ENCODE data around the gene ANKIB1. TPM values are rescaled to one million over a fixed set of nuclear protein-coding genes. Genes with fewer than 3 reads are reported as not detected.

ANKIB1 gene
- total RNA-seq, 1 donor from 2014 or later, result 50.1 TPM

DNA sequence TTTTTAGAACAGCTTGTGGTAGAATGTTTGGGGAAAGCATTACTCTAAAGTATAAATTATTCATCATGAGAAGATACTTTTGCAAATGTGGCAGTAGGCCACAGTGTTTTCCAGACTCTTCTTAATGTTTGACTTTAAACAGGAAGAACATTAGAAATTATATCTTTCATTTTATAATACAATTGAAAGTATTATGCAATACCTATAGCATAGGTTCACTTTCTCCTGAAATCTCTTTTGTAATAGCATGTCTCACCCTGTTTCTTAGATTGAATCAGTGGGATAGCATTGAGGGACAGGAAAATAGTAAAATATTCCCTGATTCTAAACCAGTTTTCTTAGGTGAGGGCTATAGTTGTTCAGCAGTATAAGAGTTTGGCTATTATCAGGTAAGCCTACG lies 23.1 kb downstream of the ANKIB1 start:
- no peaks in the 10 kb centered on the region for H3K36me3 ChIP-seq
- no peaks in the 10 kb centered on the region for H3K4me1 ChIP-seq
- H3K9me3 ChIP-seq, result no peaks in the 10 kb centered on the region
- no peak for TF ChIP-seq CTCF (IDR thresholded peaks at IDR 0.05)
- DNase-seq (no peak), ATAC-seq (no peak)
- H3K27me3 ChIP-seq, result no peaks in the 10 kb centered on the region
- no peak overlapping the region for H3K4me3 ChIP-seq
- no peak overlapping the region for H3K27ac ChIP-seq
- intact Hi-C loops (cut with DNase I), result no loop called here

GRCh38 chr7:92275327-92275726 lies 29.6 kb downstream of the ANKIB1 start:
- H3K4me1 ChIP-seq, result no peaks in the 10 kb centered on the region
- no peak overlapping the region for H3K4me3 ChIP-seq
- no peak for TF ChIP-seq CTCF (IDR thresholded peaks at IDR 0.05)
- no peaks in the 10 kb centered on the region for H3K27me3 ChIP-seq
- no peak overlapping the region for H3K27ac ChIP-seq
- ATAC-seq, result no peak
- DNase-seq, result no peak
- intact Hi-C loops (cut with DNase I), result no loop called here
- H3K36me3 ChIP-seq, result no peaks in the 10 kb centered on the region
- no peaks in the 10 kb centered on the region for H3K9me3 ChIP-seq

GRCh38 chr7:92276460-92276864 lies 30.7 kb downstream of the ANKIB1 start:
- Histone ChIP-seq H3K4me3 (no peak overlapping the region), H3K27ac (no peak overlapping the region), H3K9me3 (peaks cover 7% of the 10 kb centered on the region), H3K36me3 (no peaks in the 10 kb centered on the region), H3K4me1 (no peaks in the 10 kb centered on the region), H3K27me3 (no peaks in the 10 kb centered on the region)
- intact Hi-C loops (cut with DNase I), result no loop called here
- DNase-seq (no peak), ATAC-seq (no peak)
- TF ChIP-seq CTCF (IDR thresholded peaks at IDR 0.05), result no peak

DNA sequence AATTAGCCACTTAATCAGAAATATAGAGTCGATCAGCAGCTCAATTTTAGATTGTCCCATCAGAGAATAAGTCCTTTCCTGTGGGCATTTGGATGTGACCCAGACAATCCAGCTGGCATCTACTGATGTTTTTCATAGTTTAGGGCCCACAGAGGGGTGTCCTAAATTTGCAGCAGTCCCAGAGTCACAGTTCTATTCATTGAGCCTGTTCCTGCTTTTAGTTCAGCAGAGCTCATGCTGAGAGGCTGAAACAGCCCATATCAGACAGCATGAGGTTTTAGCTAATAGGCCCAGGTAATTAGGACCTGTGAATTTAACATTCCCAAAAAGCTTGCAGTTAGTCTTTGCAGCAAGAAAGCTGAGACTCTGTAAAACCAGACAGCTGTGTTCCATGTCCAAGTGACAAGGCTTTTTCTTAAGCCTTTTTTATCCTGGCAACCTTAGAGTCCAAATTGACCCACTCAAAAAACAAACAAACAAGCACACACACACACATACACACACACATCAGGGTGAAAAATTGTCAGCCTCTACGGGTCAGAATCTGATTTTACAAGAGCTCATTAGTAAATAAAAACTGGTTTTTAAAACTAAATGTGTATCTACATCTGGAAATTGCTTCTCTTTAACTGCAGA lies 33.7 kb downstream of the ANKIB1 start:
- no peak for ATAC-seq
- intact Hi-C loops (cut with DNase I), result no loop called here

GRCh38 chr7:92281031-92281430 lies 35.3 kb downstream of the ANKIB1 start:
- no peaks in the 10 kb centered on the region for H3K36me3 ChIP-seq
- DNase-seq (no peak), ATAC-seq (no peak)
- intact Hi-C loops (cut with DNase I), result no loop called here
- no peak for TF ChIP-seq CTCF (IDR thresholded peaks at IDR 0.05)
- H3K4me1 ChIP-seq, result no peaks in the 10 kb centered on the region
- H3K27me3 ChIP-seq, result no peaks in the 10 kb centered on the region
- no peak overlapping the region for H3K4me3 ChIP-seq
- H3K27ac ChIP-seq, result no peak overlapping the region
- peaks cover 7% of the 10 kb centered on the region for H3K9me3 ChIP-seq

More for the DNA sequence above, 33.7 kb downstream of the ANKIB1 start:
- Histone ChIP-seq H3K27me3 (no peaks in the 10 kb centered on the region), H3K27ac (no peak overlapping the region), H3K4me1 (no peaks in the 10 kb centered on the region), H3K9me3 (peaks cover 7% of the 10 kb centered on the region), H3K36me3 (no peaks in the 10 kb centered on the region), H3K4me3 (no peak overlapping the region)
- no peak for TF ChIP-seq CTCF (IDR thresholded peaks at IDR 0.05)
- DNase-seq, result no peak
